HepG2 (cell line): ENCODE data around the gene SSU72. TPM values are rescaled to one million over a fixed set of nuclear protein-coding genes. Genes with fewer than 3 reads are reported as not detected.
"Not testable (repeated sequence)": the region's sequence is repeated elsewhere in the genome, so short reads cannot be mapped to it uniquely, and the experiment has no call there.

Source experiments
- ATAC-seq: fragments of 200-7000 bp; cut with Tn5 transposase; 3 replicates; pipeline ENCODE4 v1.9.1; 2020; ENCODE audit warnings: mild to moderate bottlenecking, moderate library complexity
- BruUV-seq: library from RNA; stranded (reverse); fragments of 400-500 nt; replicated peaks from 2 replicates; lab custom pipeline; 2021; lab: Mats Ljungman, UMichigan
- CTCF ChIA-PET: fragments of 300-600 bp; formaldehyde crosslinking; extraction: SDS; loops from one replicate; lab custom pipeline; 2021; ENCODE audit warnings: low total read pairs, inconsistent platforms, low intra/inter-chr PET ratio; lab: Yijun Ruan, JAX
- POLR2A ChIA-PET: fragments of 350-600 bp; sonication (Branson Sonifier 250); formaldehyde crosslinking; loops from one replicate; lab custom pipeline; 2020; ENCODE audit warnings: antibody characterized with exemption, inconsistent platforms; lab: Yijun Ruan, JAX
- DNase-seq: peaks from one replicate; pipeline ENCODE4 v3.0.0-alpha.2; 2015; ENCODE audit warnings: low spot score
- FAIRE-seq: peaks from 3 replicates; lab custom pipeline; 2011; peaks lifted over from hg19 to GRCh38; lab: Jason Lieb, UNC
- H2AFZ ChIP-seq: one replicate; pipeline ENCODE4 v1.6.1; 2011; ENCODE audit warnings: low read length, inconsistent platforms
- H3K27ac ChIP-seq: fragments of 300-600 bp; 3 replicates; pipeline ENCODE4 v1.8.0; 2011; ENCODE audit warnings: mixed run types, mild to moderate bottlenecking, mixed read lengths, low read length, inconsistent platforms; ENCODE audit not compliant: insufficient read depth; ENCODE audit errors: extremely low read length
- H3K27me3 ChIP-seq, 2 experiments: fragments of 200-600 bp in 1 of 2; 2 replicates in 1 of 2; 3 replicates in 1 of 2; pipeline versions ENCODE4 v1.6.0 to v1.8.0; 2011; ENCODE audit warnings: low read length in 2 of 2, mild to moderate bottlenecking in 2 of 2, moderate library complexity in 2 of 2, inconsistent platforms in 1 of 2; ENCODE audit not compliant: insufficient read depth in 2 of 2, control insufficient read depth in 1 of 2
- H3K36me3 ChIP-seq, 2 experiments: fragments of 200-600 bp in 1 of 2; replicated peaks in 1 of 2; 2 replicates in 1 of 2; 3 replicates in 1 of 2; pipeline versions ENCODE4 v1.5.1 to v1.8.0; 2011; ENCODE audit warnings: low read length in 2 of 2, inconsistent platforms in 1 of 2; ENCODE audit not compliant: insufficient read depth in 2 of 2, control insufficient read depth in 1 of 2
- H3K4me1 ChIP-seq: 2 replicates; pipeline ENCODE4 v1.5.1; 2012; ENCODE audit warnings: low read length, inconsistent platforms; ENCODE audit not compliant: insufficient read depth
- H3K4me2 ChIP-seq: 2 replicates; pipeline ENCODE4 v1.6.0; 2011; ENCODE audit warnings: low read depth, low read length, inconsistent platforms
- H3K4me3 ChIP-seq, 3 experiments: fragments of 200-600 bp in 1 of 3; sonication (generic), shearing (Covaris generic) in 1 of 3; replicated peaks in 1 of 3; 2 replicates each; pipeline ENCODE4 v1.5.1; 2011 to 2016; ENCODE audit warnings: low read length in 3 of 3, inconsistent platforms in 2 of 3, low read depth in 2 of 3, mild to moderate bottlenecking in 2 of 3, control low read depth in 1 of 3, mixed read lengths in 1 of 3; ENCODE audit not compliant: insufficient read depth in 1 of 3
- H3K79me2 ChIP-seq: one replicate; pipeline ENCODE4 v1.6.1; 2011; ENCODE audit warnings: low read length, inconsistent platforms; ENCODE audit not compliant: insufficient read depth
- H3K9ac ChIP-seq: 2 replicates; pipeline ENCODE4 v1.6.0; 2011; ENCODE audit warnings: mild to moderate bottlenecking, low read depth, low read length, inconsistent platforms; ENCODE audit not compliant: insufficient read depth
- H3K9me3 ChIP-seq: 2 replicates; pipeline ENCODE4 v1.5.1; 2012; ENCODE audit warnings: mild to moderate bottlenecking, low read length
- H4K20me1 ChIP-seq: 2 replicates; pipeline ENCODE4 v1.6.0; 2011; ENCODE audit warnings: inconsistent platforms, mild to moderate bottlenecking, low read length, moderate library complexity; ENCODE audit not compliant: insufficient read depth
- ASH2L ChIP-seq: fragments of 300-600, 200-600 bp; sonication (generic); IDR thresholded peaks from 2 replicates; pipeline ENCODE4 v1.7.0; 2017; ENCODE audit warnings: low read depth, mild to moderate bottlenecking, moderate library complexity, mixed read lengths, low read length; ENCODE audit not compliant: insufficient read length
- HOXA7 ChIP-seq: sonication (generic); formaldehyde crosslinking; IDR thresholded peaks from 2 replicates; pipeline ENCODE4 v1.8.1; 2022; ENCODE audit warnings: mild to moderate bottlenecking, missing genetic modification reagents, moderate library complexity
- JARID2 ChIP-seq: sonication (generic); formaldehyde crosslinking; IDR thresholded peaks from 2 replicates; pipeline ENCODE4 v1.8.1; 2023; ENCODE audit warnings: missing genetic modification reagents, inconsistent platforms; ENCODE audit not compliant: insufficient replicate concordance
- NCOR1 ChIP-seq: fragments of 200-600 bp; sonication (generic); IDR thresholded peaks from 2 replicates; pipeline ENCODE4 v1.7.0; 2017; ENCODE audit warnings: antibody characterized with exemption, low read length, borderline replicate concordance
- PHF8 ChIP-seq: sonication (generic); formaldehyde crosslinking; IDR thresholded peaks from 2 replicates; pipeline ENCODE4 v1.5.0; 2020; ENCODE audit warnings: missing genetic modification reagents
- POLR2A ChIP-seq, 2 experiments: IDR thresholded peaks; 2 replicates each; pipeline ENCODE4 v1.6.1; 2011; ENCODE audit warnings: low read depth in 2 of 2, low read length in 2 of 2, mild to moderate bottlenecking in 1 of 2, moderate library complexity in 1 of 2; ENCODE audit not compliant: insufficient read depth in 1 of 2
- RFX5 ChIP-seq: IDR thresholded peaks from 2 replicates; pipeline ENCODE4 v1.6.1; 2011; ENCODE audit warnings: low read depth, low read length, improper control_type of control experiment
- ZKSCAN1 ChIP-seq: fragments of 150-350 bp; IDR thresholded peaks from 2 replicates; pipeline ENCODE4 v1.6.1; 2014; ENCODE audit warnings: low read length
- ZNF253 ChIP-seq: sonication (generic); formaldehyde crosslinking; IDR thresholded peaks from 2 replicates; pipeline ENCODE4 v1.8.0; 2022; ENCODE audit warnings: mild to moderate bottlenecking, missing genetic modification reagents, borderline replicate concordance
- ZNF264 ChIP-seq: sonication (generic); formaldehyde crosslinking; IDR thresholded peaks from 2 replicates; pipeline ENCODE4 v1.4.0; 2020; ENCODE audit warnings: missing genetic modification reagents
- ZNF414 ChIP-seq: sonication (generic); formaldehyde crosslinking; IDR thresholded peaks from 2 replicates; pipeline ENCODE4 v1.5.0; 2020; ENCODE audit warnings: missing genetic modification reagents
- ZNF564 ChIP-seq: sonication (generic); formaldehyde crosslinking; IDR thresholded peaks from 2 replicates; pipeline ENCODE4 v1.8.1; 2023; ENCODE audit warnings: mild to moderate bottlenecking, missing genetic modification reagents
- ZNF737 ChIP-seq: sonication (generic); formaldehyde crosslinking; IDR thresholded peaks from 2 replicates; pipeline ENCODE4 v1.5.0; 2020; ENCODE audit warnings: missing genetic modification reagents, mild to moderate bottlenecking, borderline replicate concordance
- ZNF768 ChIP-seq: sonication (generic); formaldehyde crosslinking; IDR thresholded peaks from 2 replicates; pipeline ENCODE4 v1.4.0; 2020; ENCODE audit warnings: missing genetic modification reagents
- ZNF788 ChIP-seq: sonication (generic); formaldehyde crosslinking; IDR thresholded peaks from 2 replicates; pipeline ENCODE4 v1.5.0; 2020; ENCODE audit warnings: mild to moderate bottlenecking, missing genetic modification reagents, borderline replicate concordance
- WGBS: methylation state at CpG from one replicate; pipeline ENCODE4 v1.1.6; 2017; ENCODE audit warnings: low lambda C conversion rate; 5-methylcytosine and 5-hydroxymethylcytosine counted together
- in situ Hi-C: cut with HindIII; loops from 2 replicates; pipeline ENCODE4 v1.10.0; 2017; ENCODE audit warnings: low pct_unique_long_range_greater_than_20kb; ENCODE audit not compliant: extremely low pct_ligation_motif_present
- intact Hi-C: fragments of 100-400 bp; cut with micrococcal nuclease; formaldehyde crosslinking; loops from one replicate; pipeline ENCODE4 v1.10.0; 2022; ENCODE audit not compliant: unreplicated experiment
- polyA plus RNA-seq, 8 experiments: library from polyadenylated mRNA; depleted of rRNA in 3 of 8; stranded (reverse) in 7 of 8; unstranded in 1 of 8; fragments of >200 nt; fragmentation: Illumina TruSeq in 4 of 8; extraction: Trizol in 4 of 8; gene quantifications; 2 replicates each; pipeline versions ENCODE4 v1.2.1 to v1.2.3, GENCODE V29; 2011 to 2016; ENCODE audit warnings: low read depth in 4 of 8, missing spikeins in 1 of 8, mixed read lengths in 1 of 8; ENCODE audit not compliant: insufficient read depth in 1 of 8
- total RNA-seq, 5 experiments: library from RNA; depleted of rRNA; stranded (reverse); fragments of >200 nt; fragmentation: Illumina TruSeq; extraction: Trizol; gene quantifications; 2 replicates each; pipeline ENCODE4 v1.2.3, GENCODE V29; 2016; ENCODE audit warnings: low read depth in 1 of 5
- TF ChIP-seq, protein P1 (sequence below): sonication (generic); formaldehyde crosslinking; IDR thresholded peaks from 2 replicates; pipeline ENCODE4 v1.4.0; 2020; ENCODE audit warnings: low read depth, mild to moderate bottlenecking, missing genetic modification reagents
- TF ChIP-seq, protein P2 (sequence below): IDR thresholded peaks from 2 replicates; pipeline ENCODE4 v1.6.1; 2018; ENCODE audit warnings: missing genetic modification reagents

SSU72 gene
- total and polyA plus RNA-seq, 2 of the 13 experiments (the other 11 are each of a cell fraction or from before 2014, with no cell fraction given): 42.8 to 67.1 TPM

DNA sequence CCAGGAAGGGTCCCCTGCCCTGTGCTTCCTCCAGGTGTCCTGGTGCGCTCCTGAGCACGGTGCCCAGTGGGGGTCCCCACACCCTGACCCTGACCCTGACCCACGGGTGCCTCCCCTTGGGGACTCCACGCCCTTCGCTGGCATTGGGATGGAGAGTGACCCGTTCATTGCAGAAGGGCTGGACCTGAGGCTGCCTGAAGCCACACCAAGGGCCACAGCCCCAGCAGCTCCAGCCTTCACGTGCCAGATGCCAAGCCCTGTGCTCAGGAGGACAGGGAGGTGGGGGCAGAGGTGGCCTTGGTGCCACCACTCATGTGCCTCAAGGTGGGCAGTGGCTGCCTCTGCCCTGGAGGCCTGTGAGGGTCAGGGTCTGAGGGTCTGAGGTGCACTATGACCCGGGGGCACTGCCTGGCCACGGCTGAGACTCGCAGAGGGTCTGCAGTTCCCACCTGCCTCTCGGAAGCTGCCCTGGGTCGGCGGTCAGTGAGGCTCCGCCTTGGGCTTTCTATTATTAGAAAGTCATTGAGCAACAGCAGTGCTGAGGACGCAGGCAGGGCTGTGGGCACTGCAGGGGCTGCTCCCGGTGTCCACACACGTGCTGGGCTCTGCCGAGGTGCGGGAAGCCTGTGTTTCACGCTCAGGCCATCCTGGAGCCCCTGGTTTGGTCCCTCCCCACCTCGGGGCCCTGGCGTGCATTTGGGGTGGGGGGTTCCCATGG is 41.3 kb downstream of the SSU72 start:
- H3K9me3 ChIP-seq, DNase-seq, H3K27ac ChIP-seq, BruUV-seq, H3K4me2 ChIP-seq, H3K27me3 ChIP-seq, H3K4me3 ChIP-seq, H3K9ac ChIP-seq, H3K4me1 ChIP-seq, FAIRE-seq, in situ Hi-C loops, H2AFZ ChIP-seq, intact Hi-C loops, ATAC-seq, POLR2A ChIA-PET, H3K79me2 ChIP-seq, CTCF ChIA-PET, H4K20me1 ChIP-seq: not testable (repeated sequence)
- WGBS: 67% methylated on average over 2 of the region's 22 CpGs
- H3K36me3 ChIP-seq: peaks cover 10 to 15% of the 10 kb centered on the region in 2 experiments; a peak in 4 of 5 replicates

DNA sequence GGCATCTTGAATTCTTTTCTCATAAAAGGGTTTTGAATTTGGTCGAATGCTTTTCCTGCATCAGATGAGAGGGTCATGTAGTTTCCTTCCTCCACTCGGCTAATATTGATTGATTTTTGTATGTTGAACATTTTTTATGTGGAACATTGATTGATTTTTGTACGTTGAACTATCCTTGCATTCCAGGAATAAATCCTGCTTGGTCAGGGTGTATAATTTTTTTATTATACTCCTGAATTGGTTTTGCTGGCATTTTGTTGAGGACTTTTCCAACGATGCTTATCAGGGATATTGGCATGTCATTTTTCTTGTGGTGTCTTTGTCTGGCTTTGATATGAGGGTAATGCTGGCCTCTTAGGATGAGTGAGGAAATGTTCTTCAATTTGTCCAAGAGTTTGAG is 42.7 kb downstream of the SSU72 start:
- Histone ChIP-seq H3K4me1 (no peaks in the 10 kb centered on the region), H3K79me2 (no peaks in the 10 kb centered on the region), H3K4me2 (no peak overlapping the region), H3K36me3 (peaks cover 14 to 19% of the 10 kb centered on the region in 2 experiments; a peak in 4 of 5 replicates), H2AFZ (no peak overlapping the region), H3K27me3 (no peaks in the 10 kb centered on the region), H4K20me1 (no peaks in the 10 kb centered on the region), H3K27ac (no peak overlapping the region), H3K9me3 (no peaks in the 10 kb centered on the region), H3K9ac (no peak overlapping the region), H3K4me3 (no peak overlapping the region)
- ChIA-PET CTCF (no interaction called here), POLR2A (no interaction called here)
- no peak for TF ChIP-seq ZNF768 (CRISPR knock-in tag)
- TF ChIP-seq ZNF253: no peak
- no peak for TF ChIP-seq ZNF264 (CRISPR knock-in tag)
- TF ChIP-seq PHF8 (CRISPR knock-in tag): no peak
- no peak for TF ChIP-seq ZNF414
- no peak for TF ChIP-seq RFX5
- TF ChIP-seq, protein P1, sequence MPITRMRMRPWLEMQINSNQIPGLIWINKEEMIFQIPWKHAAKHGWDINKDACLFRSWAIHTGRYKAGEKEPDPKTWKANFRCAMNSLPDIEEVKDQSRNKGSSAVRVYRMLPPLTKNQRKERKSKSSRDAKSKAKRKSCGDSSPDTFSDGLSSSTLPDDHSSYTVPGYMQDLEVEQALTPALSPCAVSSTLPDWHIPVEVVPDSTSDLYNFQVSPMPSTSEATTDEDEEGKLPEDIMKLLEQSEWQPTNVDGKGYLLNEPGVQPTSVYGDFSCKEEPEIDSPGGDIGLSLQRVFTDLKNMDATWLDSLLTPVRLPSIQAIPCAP (CRISPR knock-in tag): no peak
- TF ChIP-seq, protein P2, sequence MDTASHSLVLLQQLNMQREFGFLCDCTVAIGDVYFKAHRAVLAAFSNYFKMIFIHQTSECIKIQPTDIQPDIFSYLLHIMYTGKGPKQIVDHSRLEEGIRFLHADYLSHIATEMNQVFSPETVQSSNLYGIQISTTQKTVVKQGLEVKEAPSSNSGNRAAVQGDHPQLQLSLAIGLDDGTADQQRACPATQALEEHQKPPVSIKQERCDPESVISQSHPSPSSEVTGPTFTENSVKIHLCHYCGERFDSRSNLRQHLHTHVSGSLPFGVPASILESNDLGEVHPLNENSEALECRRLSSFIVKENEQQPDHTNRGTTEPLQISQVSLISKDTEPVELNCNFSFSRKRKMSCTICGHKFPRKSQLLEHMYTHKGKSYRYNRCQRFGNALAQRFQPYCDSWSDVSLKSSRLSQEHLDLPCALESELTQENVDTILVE: no peak
- TF ChIP-seq ZNF737 (CRISPR knock-in tag): no peak
- no peak for TF ChIP-seq JARID2 (CRISPR knock-in tag)
- no peak for TF ChIP-seq NCOR1
- no peak for TF ChIP-seq ZNF788
- no peak for TF ChIP-seq HOXA7 (CRISPR knock-in tag)
- no peak for TF ChIP-seq POLR2A (IDR thresholded peaks at IDR 0.05; ENCODE audit: insufficient read depth in 1 of 2, low read depth in 2 of 2, low read length in 2 of 2)
- TF ChIP-seq ASH2L: no peak
- TF ChIP-seq ZKSCAN1: no peak
- no peak for TF ChIP-seq ZNF564
- intact Hi-C loops: no loop called here
- in situ Hi-C loops: no loop called here
- FAIRE-seq (no peak), ATAC-seq (no peak), DNase-seq (no peak)
- 94% methylated on average over 4 of the region's 4 CpGs for WGBS
- BruUV-seq: no TSS peak
